ENCODE measurements around the gene RIT2.

- TF ChIP-seq CTCF (IDR thresholded peaks at IDR 0.05; ENCODE audit: low read length) = no peak
- TF ChIP-seq EZH2 (IDR thresholded peaks at IDR 0.05; ENCODE audit: borderline replicate concordance, low read length) = no peak
Observed at GRCh38 chr18:43009674-43010073, 105.8 kb downstream of the RIT2 start.

Measured in OCI-LY1 (cell line).